ENCODE measurements around the gene THG1L. TPM values are rescaled to one million over a fixed set of nuclear protein-coding genes. Genes with fewer than 3 reads are reported as not detected.
"Not testable (repeated sequence)": the region's sequence is repeated elsewhere in the genome, so short reads cannot be mapped to it uniquely, and the experiment has no call there.

THG1L gene
- total RNA-seq, 4 donors from 2014 or later: 9.3 to 14.1 (median 11.3) TPM

- no peak overlapping the region for H3K4me3 ChIP-seq (ENCODE audit: low read depth, poor library complexity, severe bottlenecking)
- 70 to 79% methylated on average over 6 of the region's 6 CpGs for WGBS, 2 donors
- intact Hi-C loops (cut with DNase I; ENCODE audit: low total_unique reads): no loop called here
- no peak for TF ChIP-seq POLR2A (IDR thresholded peaks at IDR 0.05)
- TF ChIP-seq CTCF (IDR thresholded peaks at IDR 0.05): no peak
- DNase-seq (ENCODE audit: low spot score in 2 of 2): no peak
Observed at GRCh38 chr5:157721159-157721558, 10.1 kb upstream of the THG1L start.

- 90 to 92% methylated on average over 2 of the region's 2 CpGs for WGBS, 2 donors
- intact Hi-C loops (cut with DNase I; ENCODE audit: low total_unique reads); H3K4me3 ChIP-seq (ENCODE audit: low read depth, poor library complexity, severe bottlenecking); DNase-seq (ENCODE audit: low spot score in 2 of 2): not testable (repeated sequence)
Observed at GRCh38 chr5:157722895-157723294, 8.3 kb upstream of the THG1L start.

- DNase-seq (ENCODE audit: low spot score in 2 of 2); H3K4me3 ChIP-seq (ENCODE audit: low read depth, poor library complexity, severe bottlenecking); intact Hi-C loops (cut with DNase I; ENCODE audit: low total_unique reads): not testable (repeated sequence)
- WGBS, 2 donors: 68 to 92% methylated on average over 2 of the region's 2 CpGs
Observed at GRCh38 chr5:157726607-157727006, 4.6 kb upstream of the THG1L start.

GRCh38 chr5:157727858-157728257 lies 3.4 kb upstream of the THG1L start:
- intact Hi-C loops (cut with DNase I; ENCODE audit: low total_unique reads); DNase-seq (ENCODE audit: low spot score in 2 of 2); H3K4me3 ChIP-seq (ENCODE audit: low read depth, poor library complexity, severe bottlenecking): not testable (repeated sequence)
- WGBS, 2 donors: 95 to 100% methylated on average over 1 of the region's 1 CpG

GRCh38 chr5:157729858-157730257 lies 1.4 kb upstream of the THG1L start:
- TF ChIP-seq POLR2A (IDR thresholded peaks at IDR 0.05) (no peak), CTCF (IDR thresholded peaks at IDR 0.05) (no peak)
- no peak overlapping the region for H3K4me3 ChIP-seq (ENCODE audit: low read depth, poor library complexity, severe bottlenecking)
- no peak for DNase-seq (ENCODE audit: low spot score in 2 of 2)
- intact Hi-C loops (cut with DNase I; ENCODE audit: low total_unique reads): no loop called here

GRCh38 chr5:157730900-157731271 lies 334 bp upstream of the THG1L start:
- WGBS, 2 donors: 19% methylated on average over 5 of the region's 5 CpGs
- intact Hi-C loops (cut with DNase I; ENCODE audit: low total_unique reads): no loop called here
- no peak overlapping the region for H3K4me3 ChIP-seq (ENCODE audit: low read depth, poor library complexity, severe bottlenecking)
- DNase-seq (ENCODE audit: low spot score in 2 of 2): no peak
- TF ChIP-seq POLR2A (IDR thresholded peaks at IDR 0.05): no peak
- TF ChIP-seq CTCF (IDR thresholded peaks at IDR 0.05): no peak

- no peak for DNase-seq (ENCODE audit: low spot score in 2 of 2)
- WGBS, 2 donors: 63 to 72% methylated on average over 5 of the region's 5 CpGs
- TF ChIP-seq CTCF (IDR thresholded peaks at IDR 0.05) (no peak), POLR2A (IDR thresholded peaks at IDR 0.05) (no peak)
- no peak overlapping the region for H3K4me3 ChIP-seq (ENCODE audit: low read depth, poor library complexity, severe bottlenecking)
- intact Hi-C loops (cut with DNase I; ENCODE audit: low total_unique reads): no loop called here
Observed at GRCh38 chr5:157732130-157732514, 902 bp downstream of the THG1L start.
